ENCODE data around the gene DOC2A. TPM values are rescaled to one million over a fixed set of nuclear protein-coding genes. Genes with fewer than 3 reads are reported as not detected.

DOC2A gene
- total and polyA plus RNA-seq, 2 of the 4 experiments (the other 2 are of a cell fraction), result under 0.01 to 0.48 TPM

DNA sequence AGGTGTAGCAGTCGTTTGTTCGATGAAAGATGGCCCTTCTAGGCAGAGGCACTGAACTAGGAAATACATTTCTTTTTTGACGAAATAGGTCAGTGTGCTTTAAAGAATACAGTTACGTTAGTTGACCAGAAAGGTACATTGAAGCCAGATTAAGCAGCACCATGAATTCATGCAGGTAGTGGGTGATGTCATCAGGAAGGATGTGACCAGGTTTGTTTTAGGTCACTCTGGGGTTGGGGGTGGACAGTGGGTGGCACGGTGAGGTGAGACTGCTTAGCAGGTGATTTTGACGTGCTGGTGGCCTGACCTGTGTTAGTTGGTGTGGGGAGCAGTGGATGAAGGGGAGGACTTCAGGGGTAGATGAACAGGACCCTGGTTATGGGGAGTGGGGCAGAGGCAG lies 11.2 kb downstream of the DOC2A start:
- Histone ChIP-seq H2AK5ac (ENCODE audit: low read depth, low read length) (no peak overlapping the region), H3K56ac (ENCODE audit: extremely low read depth, insufficient read depth, low read length) (no peak overlapping the region)

More for the DNA sequence above, 11.2 kb downstream of the DOC2A start:
- no TSS peak for BruUV-seq (replicated peaks)
- no peaks in the 10 kb centered on the region for H4K20me1 ChIP-seq (ENCODE audit: insufficient read depth, low read length)
- H3K23ac ChIP-seq (ENCODE audit: low read depth, low read length), result no peak overlapping the region
- ChIA-PET POLR2A (ENCODE audit: unreplicated experiment) (interaction anchor here (0.6 kb wide), 1 partner anchor 9 kb away, joined by 3 read pairs; no protein-coding TSS in a partner anchor), CTCF (no interaction called here)
- H3K79me1 ChIP-seq (ENCODE audit: low read depth in 1 of 2, low read length in 2 of 2), result peaks cover 16 to 40% of the 10 kb centered on the region in 2 experiments; a peak in 3 of 4 replicates
- H3K4me2 ChIP-seq (ENCODE audit: low read depth, low read length), result no peak overlapping the region
- no peak overlapping the region for H2BK15ac ChIP-seq (ENCODE audit: low read depth, low read length)
- in situ Hi-C loops (cut with MboI; ENCODE audit: low sequenced_read_pairs) (no loop called here), intact Hi-C loops (cut with micrococcal nuclease) (loop anchor here (2.0 to 5.0 kb wide), 2 partner anchors 72 to 187 kb away; partner anchors contain the start of genes KCTD13 and PRRT2), dilution Hi-C loops (cut with HindIII; ENCODE audit: low sequenced_read_pairs, unreplicated experiment) (no loop called here)
- H3K18ac ChIP-seq (ENCODE audit: low read depth, low read length), result no peak overlapping the region
- H2AK9ac ChIP-seq (replicated peaks; ENCODE audit: low read depth, low read length, poor library complexity), result no peak overlapping the region
- no peak for TF ChIP-seq MAZ (IDR thresholded peaks at IDR 0.05; ENCODE audit: borderline replicate concordance, low read depth, low read length)
- TF ChIP-seq CHD1 (IDR thresholded peaks at IDR 0.05; ENCODE audit: low read depth, low read length), result no peak
- no peak for TF ChIP-seq NFE2L2 (IDR thresholded peaks at IDR 0.05; ENCODE audit: low read depth, low read length)
- TF ChIP-seq BHLHE40 (IDR thresholded peaks at IDR 0.05; ENCODE audit: low read depth, low read length), result no peak
- TF ChIP-seq POLR2A (IDR thresholded peaks at IDR 0.05; ENCODE audit: low read depth, low read length), result no peak
- TF ChIP-seq, protein P1, sequence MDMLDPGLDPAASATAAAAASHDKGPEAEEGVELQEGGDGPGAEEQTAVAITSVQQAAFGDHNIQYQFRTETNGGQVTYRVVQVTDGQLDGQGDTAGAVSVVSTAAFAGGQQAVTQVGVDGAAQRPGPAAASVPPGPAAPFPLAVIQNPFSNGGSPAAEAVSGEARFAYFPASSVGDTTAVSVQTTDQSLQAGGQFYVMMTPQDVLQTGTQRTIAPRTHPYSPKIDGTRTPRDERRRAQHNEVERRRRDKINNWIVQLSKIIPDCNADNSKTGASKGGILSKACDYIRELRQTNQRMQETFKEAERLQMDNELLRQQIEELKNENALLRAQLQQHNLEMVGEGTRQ (IDR thresholded peaks at IDR 0.05; ENCODE audit: low read depth, low read length), result no peak
- TF ChIP-seq RCOR1 (IDR thresholded peaks at IDR 0.05; ENCODE audit: insufficient replicate concordance, low read length), result no peak
- no peak for TF ChIP-seq CEBPB (IDR thresholded peaks at IDR 0.05; ENCODE audit: low read depth, low read length)
- no peak for TF ChIP-seq ELK1 (IDR thresholded peaks at IDR 0.05; ENCODE audit: borderline replicate concordance, low read depth, low read length)
- no peak for TF ChIP-seq SMC3 (IDR thresholded peaks at IDR 0.05; ENCODE audit: low read depth, low read length)
- TF ChIP-seq RAD21 (IDR thresholded peaks at IDR 0.05; ENCODE audit: low read length), result no peak
- no peak overlapping the region for H2AFZ ChIP-seq (replicated peaks; ENCODE audit: low read length, poor library complexity)
- peaks cover 7% of the 10 kb centered on the region; the same call in 1 of the 2 replicates for H3K9me1 ChIP-seq (ENCODE audit: insufficient read depth, low read length)
- H3K14ac ChIP-seq (replicated peaks; ENCODE audit: low read depth, low read length), result no peak overlapping the region
- WGBS, 2 experiments (ENCODE audit: extremely low coverage in 2 of 2, insufficient read length in 1 of 2), result 89% methylated on average over 6 of the region's 6 CpGs; no CpG with 5 or more reads in 1 of the 2 experiments
- no peak overlapping the region for H3K4me3 ChIP-seq (ENCODE audit: insufficient read depth, low read depth, low read length)
- no peak overlapping the region for H2BK20ac ChIP-seq (ENCODE audit: low read depth, low read length)
- no peaks in the 10 kb centered on the region for H3K27me3 ChIP-seq (ENCODE audit: control insufficient read depth, insufficient read depth, low read length)
- no peak overlapping the region for H2BK120ac ChIP-seq (ENCODE audit: low read depth, low read length)
- no peak overlapping the region for H4K91ac ChIP-seq (ENCODE audit: insufficient read depth, low read depth, low read length)
- no peak overlapping the region for H4K5ac ChIP-seq (ENCODE audit: low read depth, low read length)
- no peak overlapping the region for H3K4ac ChIP-seq (ENCODE audit: low read depth, low read length)
- H3K9ac ChIP-seq (ENCODE audit: low read depth, low read length), result no peak overlapping the region
- peaks cover 8% of the 10 kb centered on the region for H3K4me1 ChIP-seq (ENCODE audit: control insufficient read depth, insufficient read depth, low read length)
- no peaks in the 10 kb centered on the region for H3K9me3 ChIP-seq (ENCODE audit: control insufficient read depth, insufficient read depth, low read length)
- peaks cover 18% of the 10 kb centered on the region for H3K36me3 ChIP-seq (ENCODE audit: control insufficient read depth, insufficient read depth, low read length)
- no peak for DNase-seq
- ATAC-seq (ENCODE audit: low read depth), result no peak
- H4K8ac ChIP-seq (ENCODE audit: low read depth in 2 of 2, low read length in 2 of 2), result no peak overlapping the region
- no peak overlapping the region for H3K27ac ChIP-seq (ENCODE audit: insufficient read depth, low read length)
- H2BK5ac ChIP-seq (ENCODE audit: low read depth, low read length, poor library complexity, severe bottlenecking), result no peak overlapping the region

Measured in IMR-90 (cell line).